Globus pallidus (tissue), 1 donor: ENCODE results near the gene GLRX2.
"Not testable (repeated sequence)": the region's sequence is repeated elsewhere in the genome, so short reads cannot be mapped to it uniquely, and the experiment has no call there.

ENCODE experiments used
- DNase-seq: peaks from one replicate; pipeline ENCODE4 v3.0.0-alpha.2; 2015; ENCODE audit warnings: low spot score

GLRX2 gene, protein sequence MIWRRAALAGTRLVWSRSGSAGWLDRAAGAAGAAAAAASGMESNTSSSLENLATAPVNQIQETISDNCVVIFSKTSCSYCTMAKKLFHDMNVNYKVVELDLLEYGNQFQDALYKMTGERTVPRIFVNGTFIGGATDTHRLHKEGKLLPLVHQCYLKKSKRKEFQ

GRCh38 chr1:193104907-193105820, at the start of gene GLRX2:
Gene GLRX2, minus strand, starts transcription at chr1:193105414. Its CDS starts 32 bp downstream, at chr1:193105382.
- peak; percentile 87 for DNase-seq

- no peak for DNase-seq
Observed at GRCh38 chr1:193144999-193145398, 39.8 kb upstream of the GLRX2 start.

GRCh38 chr1:193144361-193144938, 39.2 kb upstream of the GLRX2 start:
- DNase-seq, result no peak

- no peak for DNase-seq
Observed at GRCh38 chr1:193143285-193143684, 38.1 kb upstream of the GLRX2 start.

GRCh38 chr1:193142409-193142808, 37.2 kb upstream of the GLRX2 start:
- no peak for DNase-seq

DNA sequence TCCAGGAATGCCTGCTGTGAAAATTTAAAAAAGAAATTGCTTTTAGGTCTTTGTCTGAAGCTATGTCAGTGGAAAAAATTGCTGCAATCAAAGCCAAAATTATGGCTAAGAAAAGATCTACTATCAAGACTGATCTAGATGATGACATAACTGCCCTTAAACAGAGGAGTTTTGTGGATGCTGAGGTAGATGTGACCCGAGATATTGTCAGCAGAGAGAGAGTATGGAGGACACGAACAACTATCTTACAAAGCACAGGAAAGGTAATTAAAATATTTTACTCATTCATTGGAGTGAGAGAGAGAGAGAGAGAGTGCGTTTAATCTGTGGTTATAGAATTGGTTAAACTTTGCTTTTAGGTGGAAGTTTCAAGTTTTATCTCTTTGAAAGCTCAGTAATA, 36.6 kb upstream of the GLRX2 start:
- DNase-seq, result no peak

- DNase-seq, result no peak
Observed at GRCh38 chr1:193140254-193140653, 35.0 kb upstream of the GLRX2 start.

- DNase-seq, result no peak
Observed at GRCh38 chr1:193131266-193131860, 26.1 kb upstream of the GLRX2 start.

GRCh38 chr1:193125369-193125768, 20.2 kb upstream of the GLRX2 start:
- no peak for DNase-seq

DNA sequence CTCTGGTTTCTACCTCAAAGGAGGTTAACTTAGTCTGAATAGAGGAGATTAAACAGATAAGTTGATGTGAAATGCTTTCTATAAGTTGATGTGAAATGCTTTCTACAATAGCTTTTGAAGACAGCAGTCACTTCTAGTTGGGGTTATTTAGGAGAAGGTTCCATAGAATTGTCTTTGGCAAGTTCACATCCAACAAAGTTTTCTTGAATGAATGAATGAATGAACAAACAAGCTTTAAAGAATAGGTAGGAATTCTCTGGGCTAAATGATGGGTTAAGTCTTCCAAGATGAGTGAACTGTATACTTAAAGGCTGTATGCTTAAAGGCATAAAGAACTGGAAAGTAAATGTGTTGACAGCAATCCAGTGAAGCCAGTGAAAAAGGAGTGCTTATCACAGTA, 18.5 kb upstream of the GLRX2 start:
- DNase-seq, result no peak

- peak; percentile 93 for DNase-seq
Observed at GRCh38 chr1:193121616-193122593, 16.7 kb upstream of the GLRX2 start, which contains the start of gene CDC73. Gene CDC73, plus strand, starts transcription at chr1:193122031. Its CDS starts 170 bp downstream, at chr1:193122201.

- DNase-seq, result peak; percentile 19
Observed at GRCh38 chr1:193120604-193121166, 15.5 kb upstream of the GLRX2 start.

DNA sequence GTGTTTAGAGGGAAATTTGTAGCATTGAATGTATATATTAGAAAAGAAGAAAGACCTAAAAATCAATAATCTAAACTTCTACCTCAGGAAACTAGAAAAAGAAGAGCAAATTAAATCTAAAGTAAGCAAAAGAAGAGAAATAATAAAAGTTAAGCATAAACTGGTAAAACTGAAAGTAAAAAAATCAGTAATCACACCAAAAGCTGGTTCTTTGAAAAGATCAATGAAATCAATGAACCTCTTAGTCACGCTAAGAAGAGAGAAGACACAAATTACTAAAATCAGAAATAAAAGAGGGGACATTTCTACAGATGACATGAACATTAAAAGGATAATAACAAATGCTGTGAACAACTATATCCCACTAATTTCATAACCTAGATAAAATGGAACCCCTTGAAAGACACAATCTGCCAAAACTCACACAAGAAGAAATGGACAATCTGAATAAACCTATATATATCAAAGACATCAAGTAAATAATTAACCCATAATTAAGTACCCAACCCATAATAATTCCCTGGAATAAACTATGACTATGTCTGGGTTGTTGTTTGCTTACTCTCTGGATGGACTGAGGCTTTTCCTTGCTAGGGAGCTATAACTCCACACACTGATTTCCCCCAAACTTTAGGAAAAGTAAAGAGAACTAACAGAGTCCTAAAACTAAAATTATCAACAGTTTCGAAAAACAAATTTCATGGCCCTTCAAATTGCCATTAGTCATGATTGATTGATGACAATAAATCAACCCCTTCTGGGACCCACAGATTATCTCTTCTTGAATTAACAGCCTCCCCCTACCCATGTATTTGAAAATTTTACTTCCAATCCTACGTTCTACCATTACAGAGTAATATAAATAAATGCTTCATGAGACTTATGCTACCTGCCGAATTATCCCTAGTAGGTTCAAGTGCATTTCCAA, 13.9 kb upstream of the GLRX2 start:
- DNase-seq, result no peak

DNA sequence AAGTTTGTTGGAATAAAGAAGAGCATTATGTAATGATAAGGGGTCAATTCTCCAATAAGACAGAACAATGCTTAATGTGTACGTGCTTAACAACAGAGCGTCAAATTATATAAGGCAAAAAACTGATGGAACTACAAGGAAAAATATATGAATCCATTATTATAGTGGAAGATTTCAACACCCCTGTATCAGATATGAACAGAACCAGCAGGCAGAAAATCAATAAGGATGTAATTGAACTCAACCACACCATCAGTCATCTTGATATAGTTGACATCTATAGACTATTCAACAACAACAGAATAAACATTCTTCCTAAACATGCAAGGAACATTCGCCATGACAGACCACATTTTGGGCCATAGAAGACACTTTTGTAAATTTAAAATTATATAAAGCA, 13.0 kb upstream of the GLRX2 start:
- DNase-seq, result no peak

- DNase-seq, result not testable (repeated sequence)
Observed at GRCh38 chr1:193117167-193117566, 12.0 kb upstream of the GLRX2 start.

DNA sequence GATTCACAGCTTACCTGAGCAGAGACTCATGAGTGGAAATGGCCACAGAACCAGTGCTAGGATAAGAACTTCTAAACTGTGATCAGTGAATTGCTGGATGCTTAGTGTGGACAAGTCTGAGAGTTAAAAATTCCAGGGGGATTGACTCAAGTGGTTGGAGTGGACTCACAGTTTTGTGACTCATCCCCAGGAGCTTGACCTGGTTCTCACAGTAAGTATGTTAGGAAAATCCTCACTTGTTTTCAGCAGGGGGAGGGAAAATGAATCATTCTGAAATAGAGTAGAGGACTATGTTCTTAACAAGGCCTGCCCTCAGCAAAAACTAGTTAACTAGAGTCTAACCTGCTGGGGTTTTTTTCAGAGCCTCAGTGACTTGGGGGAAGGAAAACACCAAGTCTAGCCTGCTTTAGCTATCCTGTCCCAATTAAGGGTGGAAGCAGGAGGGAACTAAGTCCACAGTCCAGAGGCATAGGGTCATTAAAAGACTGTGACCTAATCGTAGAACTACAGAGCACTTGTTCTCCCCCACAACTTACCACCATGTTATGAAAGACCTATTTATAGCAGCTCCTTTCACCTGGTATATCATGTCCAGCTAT, 10.5 kb upstream of the GLRX2 start:
- DNase-seq, result no peak

- no peak for DNase-seq
Observed at GRCh38 chr1:193114485-193115095, 9.4 kb upstream of the GLRX2 start.

- no peak for DNase-seq
Observed at GRCh38 chr1:193113992-193114332, 8.7 kb upstream of the GLRX2 start.
